Naive thymus-derived CD4-positive, alpha-beta T cell (primary cell): ENCODE data around the gene SGSM1. TPM values are rescaled to one million over a fixed set of nuclear protein-coding genes. Genes with fewer than 3 reads are reported as not detected.
A peak's percentile ranks its signal among the peaks of the same experiment; 100 is the strongest.

Experiments
- ATAC-seq: fragments of 150-1000 bp; cut with Tn5 transposase; 2 replicates; pipeline ENCODE4 v1.10.0; 2021; ENCODE audit warnings: mild to moderate bottlenecking, moderate library complexity
- CTCF ChIA-PET: fragments of 350-600 bp; sonication (Branson Sonifier 250); formaldehyde crosslinking; loops from one replicate; lab custom pipeline; 2021; ENCODE audit warnings: antibody characterized with exemption; lab: Charles Lee
- POLR2A ChIA-PET: fragments of 350-600 bp; sonication (Branson Sonifier 250); formaldehyde crosslinking; loops from one replicate; lab custom pipeline; 2021; ENCODE audit warnings: antibody characterized with exemption, inconsistent platforms; lab: Charles Lee
- DNase-seq, 9 donors: peaks; one replicate each; pipeline versions ENCODE4 v3.0.0 to v3.0.0-alpha.2; 2020 to 2022; ENCODE audit warnings: mixed read lengths in 1 of 9
- H3K27ac ChIP-seq: one replicate; pipeline ENCODE4 v1.7.0; 2013; ENCODE audit warnings: mild to moderate bottlenecking, low read depth, low read length, moderate library complexity
- H3K27me3 ChIP-seq, 2 donors: one replicate each; pipeline ENCODE4 v1.7.0; 2013; ENCODE audit warnings: low read length in 2 of 2, mild to moderate bottlenecking in 2 of 2, moderate library complexity in 2 of 2; ENCODE audit not compliant: control insufficient read depth in 2 of 2, insufficient read depth in 2 of 2
- H3K36me3 ChIP-seq, 3 experiments: 1 replicate in 2 of 3; 2 replicates in 1 of 3; pipeline ENCODE4 v1.7.0; 2013; ENCODE audit warnings: low read length in 3 of 3, mild to moderate bottlenecking in 3 of 3, moderate library complexity in 1 of 3; ENCODE audit not compliant: insufficient read depth in 3 of 3, control insufficient read depth in 2 of 3
- H3K4me1 ChIP-seq, 2 donors: one replicate each; pipeline ENCODE4 v1.7.0; 2013; ENCODE audit warnings: low read length in 2 of 2, mild to moderate bottlenecking in 2 of 2, moderate library complexity in 1 of 2; ENCODE audit not compliant: control insufficient read depth in 2 of 2, insufficient read depth in 2 of 2
- H3K4me3 ChIP-seq: 2 replicates; pipeline ENCODE4 v1.7.0; 2013; ENCODE audit warnings: mild to moderate bottlenecking, low read length
- H3K9me3 ChIP-seq, 3 experiments: 1 replicate in 2 of 3; 2 replicates in 1 of 3; pipeline ENCODE4 v1.7.0; 2013; ENCODE audit warnings: low read length in 3 of 3; ENCODE audit not compliant: control insufficient read depth in 2 of 3
- H3K27ac Mint-ChIP-seq, 9 donors: one replicate each; pipeline ENCODE4 v1.8.0; 2020 to 2022; ENCODE audit warnings: mixed read lengths in 9 of 9, mild to moderate bottlenecking in 8 of 9, moderate library complexity in 5 of 9, inconsistent platforms in 2 of 9
- H3K27me3 Mint-ChIP-seq, 5 donors: one replicate each; pipeline ENCODE4 v1.8.0; 2021 to 2022; ENCODE audit warnings: mixed read lengths in 5 of 5, mild to moderate bottlenecking in 1 of 5
- H3K36me3 Mint-ChIP-seq, 5 donors: one replicate each; pipeline ENCODE4 v1.8.0; 2020 to 2022; ENCODE audit warnings: mixed read lengths in 5 of 5, mild to moderate bottlenecking in 3 of 5, inconsistent platforms in 1 of 5
- H3K4me1 Mint-ChIP-seq, 7 donors: one replicate each; pipeline ENCODE4 v1.8.0; 2020 to 2022; ENCODE audit warnings: mixed read lengths in 7 of 7, mild to moderate bottlenecking in 3 of 7, inconsistent platforms in 1 of 7
- H3K4me3 Mint-ChIP-seq, 10 donors: one replicate each; pipeline ENCODE4 v1.8.0; 2020 to 2022; ENCODE audit warnings: mild to moderate bottlenecking in 10 of 10, mixed read lengths in 10 of 10, moderate library complexity in 6 of 10, inconsistent platforms in 2 of 10
- H3K9me3 Mint-ChIP-seq, 11 donors: one replicate each; pipeline ENCODE4 v1.8.0; 2020 to 2022; ENCODE audit warnings: mixed read lengths in 11 of 11, mild to moderate bottlenecking in 4 of 11, inconsistent platforms in 1 of 11, moderate library complexity in 1 of 11
- intact Hi-C, 2 donors: fragments of 100-400 bp; cut with micrococcal nuclease; formaldehyde crosslinking; loops; one replicate each; pipeline ENCODE4 v1.15.1; 2023
- polyA plus RNA-seq, 2 donors: library from polyadenylated mRNA; unstranded; fragments of 300-500 nt; fragmentation: Illumina TruSeq; gene quantifications; one replicate each; pipeline ENCODE4 v1.2.3, GENCODE V29; 2021
- total RNA-seq, 6 experiments: library from RNA in 5 of 6; stranded (reverse) in 5 of 6; gene quantifications; 1 replicate in 5 of 6; 2 replicates in 1 of 6; pipeline ENCODE4 v1.2.3 and lab custom pipeline; 2021 to 2026

Gene SGSM1
- total and polyA plus RNA-seq, 7 experiments from 2014 or later = 0.29 to 3.3 (median 2.4) TPM

DNA sequence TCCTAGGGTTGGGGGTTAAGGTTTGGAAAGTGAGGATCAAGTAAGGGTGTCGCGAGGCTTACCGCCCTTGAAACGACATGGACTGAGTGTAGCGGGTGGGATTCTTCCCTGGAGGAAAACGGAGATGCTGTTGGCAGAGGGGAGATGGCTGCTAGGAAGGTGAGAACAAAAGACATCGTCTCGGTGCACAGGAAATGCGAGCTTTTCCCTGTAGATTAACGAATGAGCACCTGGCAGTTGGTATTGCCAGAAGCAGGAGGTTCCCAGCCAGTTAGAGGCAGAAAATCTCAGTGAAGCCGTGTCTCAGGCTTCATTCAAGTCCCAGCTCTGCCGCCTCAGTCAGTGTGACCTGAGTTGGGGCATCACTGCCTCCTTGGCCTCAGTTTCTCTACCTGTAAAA is 141.9 kb downstream of the SGSM1 start:
- H3K9me3 Mint-ChIP-seq = peaks cover 0 to 3% (median 0%) of the 10 kb centered on the region in 11 donors
- no peak overlapping the region for H3K4me3 Mint-ChIP-seq
- ChIA-PET POLR2A (no interaction called here), CTCF (no interaction called here)
- no peak overlapping the region for H3K4me3 ChIP-seq
- H3K27me3 ChIP-seq = peaks cover 2 to 3% of the 10 kb centered on the region in 2 donors
- peaks cover 0 to 5% (median 0%) of the 10 kb centered on the region in 5 donors for H3K36me3 Mint-ChIP-seq
- no peak for DNase-seq
- H3K4me1 ChIP-seq = peaks cover 5% of the 10 kb centered on the region in 2 donors
- peaks cover 4 to 26% (median 6%) of the 10 kb centered on the region in 7 donors for H3K4me1 Mint-ChIP-seq
- ATAC-seq = no peak
- H3K27ac Mint-ChIP-seq = peak overlapping the region in 2 of 9 donors; percentile 65 to 73
- no peak overlapping the region for H3K27ac ChIP-seq
- intact Hi-C loops = no loop called here
- peaks cover 47 to 59% (median 50%) of the 10 kb centered on the region in 5 donors for H3K27me3 Mint-ChIP-seq
- no peaks in the 10 kb centered on the region for H3K9me3 ChIP-seq
- H3K36me3 ChIP-seq = no peaks in the 10 kb centered on the region

DNA sequence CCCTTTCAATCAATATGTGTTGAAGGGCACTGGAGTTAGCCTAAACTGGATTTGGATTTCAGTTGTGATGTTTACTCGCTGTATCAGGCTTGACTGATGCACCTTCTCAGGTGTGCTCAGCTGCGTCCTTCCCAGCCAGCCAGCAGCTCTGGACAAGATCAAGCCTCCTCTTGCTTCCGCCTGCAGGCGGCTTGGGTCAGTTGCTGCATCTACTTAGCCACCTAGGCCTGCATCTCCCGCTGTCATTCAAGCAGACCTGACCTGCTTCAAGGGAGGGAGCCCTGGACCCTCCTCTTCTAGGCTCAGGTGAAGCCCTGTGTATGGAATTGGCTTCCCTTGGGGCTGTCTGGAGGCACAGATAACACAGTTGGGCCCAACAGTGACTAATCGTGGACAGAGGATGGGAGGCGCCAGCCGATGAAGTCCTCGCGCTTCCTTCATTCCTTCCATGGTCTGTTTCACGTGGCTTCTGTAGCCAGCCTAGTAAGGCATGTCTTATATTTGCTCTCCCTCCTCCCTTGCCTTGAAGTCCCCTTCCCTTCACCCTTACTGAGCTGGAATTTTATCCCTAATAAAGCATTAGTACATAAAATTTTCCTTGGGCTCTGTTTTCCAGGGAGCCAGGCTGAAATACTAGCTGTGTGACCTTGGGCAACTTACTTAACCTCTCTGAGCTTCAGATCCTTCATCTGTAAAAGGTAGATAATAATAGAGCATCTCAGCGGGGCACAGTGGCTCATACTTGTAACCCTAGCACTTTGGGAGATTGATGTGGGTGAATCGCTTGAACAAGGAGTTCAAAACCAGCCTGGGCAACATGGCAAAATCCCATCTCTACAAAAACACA is 142.6 kb downstream of the SGSM1 start:
- ChIA-PET CTCF (no interaction called here), POLR2A (no interaction called here)
- Histone ChIP-seq H3K9me3 (no peaks in the 10 kb centered on the region), H3K4me1 (peaks cover 8 to 9% of the 10 kb centered on the region in 2 donors), H3K27me3 (peaks cover 3% of the 10 kb centered on the region in 2 donors), H3K36me3 (no peaks in the 10 kb centered on the region), H3K27ac (no peak overlapping the region), H3K4me3 (no peak overlapping the region)
- Mint-ChIP-seq H3K36me3 (peaks cover 0 to 5% (median 0%) of the 10 kb centered on the region in 5 donors), H3K4me3 (no peak overlapping the region), H3K4me1 (peaks cover 4 to 29% (median 11%) of the 10 kb centered on the region in 7 donors), H3K9me3 (peaks cover 0 to 5% (median 0%) of the 10 kb centered on the region in 11 donors), H3K27me3 (peaks cover 51 to 63% (median 55%) of the 10 kb centered on the region in 5 donors), H3K27ac (no peak overlapping the region)
- intact Hi-C loops = no loop called here
- ATAC-seq (no peak), DNase-seq (no peak)

DNA sequence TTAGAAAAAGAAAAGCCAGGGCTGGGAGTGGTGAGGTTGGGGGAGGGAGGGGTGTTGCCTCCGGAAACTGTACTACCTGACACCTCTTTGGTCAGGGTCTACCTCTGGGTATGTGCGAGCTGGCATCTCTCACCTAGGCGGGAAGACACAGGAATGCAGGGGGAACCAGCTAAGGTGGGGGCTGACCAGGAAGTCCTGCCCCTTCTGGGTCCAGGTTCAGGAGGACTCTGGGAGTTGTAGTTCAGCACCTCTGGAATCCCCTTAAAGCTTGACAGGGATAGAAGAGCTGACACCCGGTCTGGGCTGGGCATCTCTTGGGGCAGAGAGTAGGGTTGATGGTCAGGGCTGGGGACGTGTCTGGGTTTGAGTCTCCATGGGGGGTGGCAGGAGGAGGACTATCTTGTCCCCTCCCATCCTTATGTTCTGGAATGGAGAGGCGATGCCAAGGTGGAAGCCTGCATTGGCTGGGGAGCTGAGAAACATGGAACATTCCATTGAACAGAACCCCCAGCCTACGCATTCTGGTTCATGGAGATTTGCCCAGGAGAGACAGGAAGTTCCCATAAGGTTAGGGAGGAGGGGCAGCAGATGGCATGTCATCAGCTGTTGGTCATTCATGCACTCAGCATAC is 144.4 kb downstream of the SGSM1 start:
- Histone ChIP-seq H3K9me3 (no peaks in the 10 kb centered on the region), H3K4me3 (no peak overlapping the region), H3K27ac (no peak overlapping the region), H3K27me3 (peaks cover 3% of the 10 kb centered on the region in 2 donors), H3K36me3 (no peaks in the 10 kb centered on the region), H3K4me1 (peaks cover 8 to 9% of the 10 kb centered on the region in 2 donors)
- Mint-ChIP-seq H3K4me3 (peak overlapping the region in 6 of 10 donors; percentile 10 to 54 (median 36)), H3K4me1 (peaks cover 4 to 38% (median 16%) of the 10 kb centered on the region in 7 donors), H3K36me3 (no peaks in the 10 kb centered on the region), H3K27me3 (peaks cover 54 to 65% (median 59%) of the 10 kb centered on the region in 5 donors), H3K27ac (peak overlapping the region in 1 of 9 donors; percentile 14), H3K9me3 (peaks cover 0 to 5% (median 0%) of the 10 kb centered on the region in 11 donors)
- intact Hi-C loops = loop anchor here in 1 of 2 donors (5.0 kb wide), 1 partner anchor 798 kb away; no protein-coding TSS in a partner anchor
- DNase-seq (no peak), ATAC-seq (no peak)
- ChIA-PET CTCF (interaction anchor here (1.2 to 1.5 kb wide), 2 partner anchors 104 to 107 kb away, joined by 3 read pairs; no protein-coding TSS in a partner anchor), POLR2A (no interaction called here)

DNA sequence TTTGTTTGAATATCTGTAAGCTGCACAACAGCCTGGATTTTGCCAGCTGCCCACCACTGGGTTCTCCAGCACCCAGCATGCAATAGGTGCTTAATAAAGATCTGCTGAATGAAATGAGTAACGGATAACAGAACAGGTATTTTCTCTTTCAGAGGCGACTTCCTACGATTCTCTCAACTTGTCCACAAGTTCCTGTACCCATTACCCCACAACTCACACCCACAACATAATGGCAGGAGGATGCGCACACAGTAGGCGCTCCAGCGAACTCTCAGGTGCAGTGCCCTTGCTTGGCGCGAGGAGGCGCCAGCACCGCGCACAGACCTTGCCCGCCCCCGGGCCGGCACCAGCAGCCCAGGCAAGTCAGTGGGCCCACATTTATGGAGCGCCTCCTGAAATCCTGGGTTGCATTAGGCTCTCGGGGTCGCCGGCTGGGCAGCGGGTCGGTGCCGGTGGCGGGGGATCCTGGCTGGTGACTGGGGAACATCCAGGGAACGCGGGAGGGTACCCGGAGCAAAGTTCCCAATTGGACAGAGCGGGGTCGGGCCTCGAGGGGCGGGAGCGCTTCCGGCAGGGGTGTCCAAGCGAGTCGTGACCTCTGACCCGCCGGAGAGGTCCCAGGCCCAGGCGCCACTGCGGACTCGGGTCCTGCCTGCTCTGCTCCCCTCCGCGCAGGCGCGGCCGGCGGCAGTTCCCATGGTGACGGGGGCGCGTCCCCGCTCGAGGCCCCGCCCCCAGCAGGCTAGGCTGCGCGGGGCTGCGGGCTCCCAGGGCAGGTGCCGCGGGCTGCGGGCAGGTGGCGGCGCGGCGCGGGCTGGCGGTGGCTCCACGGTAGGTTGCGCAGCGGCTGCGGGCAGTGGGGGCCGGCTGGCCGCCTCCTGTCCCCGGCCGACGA is 146.2 kb downstream of the SGSM1 start, which contains the start of gene KIAA1671:
Gene KIAA1671, plus strand, starts transcription at position 775 of the 895 bp plus-strand sequence. CDS start 75,284 bp downstream, outside the sequence.
- POLR2A ChIA-PET = no interaction called here
- Mint-ChIP-seq H3K27me3 (peaks cover 48 to 74% (median 55%) of the 10 kb centered on the region in 5 donors), H3K27ac (peak within 1 kb of the TSS in 5 of 9 donors; percentile 49 to 83 (median 65))

DNA sequence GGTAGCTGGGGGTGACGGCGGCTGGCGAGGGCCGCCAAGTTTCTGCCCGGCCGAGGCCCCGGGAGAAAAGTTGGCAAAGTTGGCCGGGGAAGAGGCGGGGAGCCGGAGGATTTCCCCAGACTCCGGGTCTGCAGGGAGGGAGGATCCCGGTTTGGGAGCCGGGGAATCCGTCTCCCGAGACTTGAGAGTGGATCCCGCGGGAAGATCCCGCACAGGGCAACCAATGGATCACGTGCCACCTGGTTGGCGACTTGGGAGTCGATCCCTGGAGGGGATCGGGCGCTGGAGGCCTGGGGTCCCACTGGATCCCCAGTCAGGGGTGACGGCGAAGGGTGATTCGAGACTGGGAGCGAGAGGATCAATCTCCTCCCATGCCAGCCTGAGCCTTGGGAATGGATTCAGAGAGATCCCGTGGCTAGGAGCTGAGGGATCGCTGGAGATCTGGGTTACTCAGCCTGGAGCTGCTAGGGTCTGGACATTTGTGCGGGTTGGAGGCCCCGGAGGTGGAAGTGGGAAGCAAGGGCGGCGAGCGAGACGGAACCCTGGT is 146.9 kb downstream of the SGSM1 start:
- Mint-ChIP-seq H3K9me3 (peaks cover 0 to 2% (median 0%) of the 10 kb centered on the region in 11 donors), H3K4me1 (peaks cover 4 to 32% (median 16%) of the 10 kb centered on the region in 7 donors), H3K27me3 (peaks cover 43 to 68% (median 48%) of the 10 kb centered on the region in 5 donors), H3K27ac (peak overlapping the region in 2 of 9 donors; percentile 39 to 83), H3K4me3 (peak overlapping the region; percentile 60 to 88 (median 76)), H3K36me3 (no peaks in the 10 kb centered on the region)
- ChIA-PET POLR2A (no interaction called here), CTCF (no interaction called here)
- peaks cover 8 to 9% of the 10 kb centered on the region in 2 donors for H3K4me1 ChIP-seq
- no peaks in the 10 kb centered on the region for H3K9me3 ChIP-seq
- no peaks in the 10 kb centered on the region for H3K36me3 ChIP-seq
- DNase-seq (no peak), ATAC-seq (no peak)
- intact Hi-C loops = loop anchor here (1.0 to 5.0 kb wide), 5 partner anchors 42 to 801 kb away; no protein-coding TSS in a partner anchor
- no peak overlapping the region for H3K27ac ChIP-seq
- H3K27me3 ChIP-seq = peaks cover 3% of the 10 kb centered on the region in 2 donors
- peak overlapping the region; percentile 86 for H3K4me3 ChIP-seq

More for the DNA sequence above, 146.2 kb downstream of the SGSM1 start, which contains the start of gene KIAA1671:
- H3K27ac ChIP-seq = no peak within 1 kb of the TSS
- no peaks in the 10 kb centered on the region for H3K36me3 ChIP-seq
- H3K4me1 Mint-ChIP-seq = peaks cover 4 to 32% (median 16%) of the 10 kb centered on the region in 7 donors
- CTCF ChIA-PET = interaction anchor here (0.7 to 1.0 kb wide), 2 partner anchors 96 to 103 kb away, joined by 3 to 5 read pairs; no protein-coding TSS in a partner anchor
- peaks cover 8 to 9% of the 10 kb centered on the region in 2 donors for H3K4me1 ChIP-seq
- peak within 1 kb of the TSS; percentile 64 to 88 (median 80) for H3K4me3 Mint-ChIP-seq
- H3K9me3 ChIP-seq = no peaks in the 10 kb centered on the region
- no peaks in the 10 kb centered on the region for H3K36me3 Mint-ChIP-seq
- peak within 1 kb of the TSS; percentile 86 for H3K4me3 ChIP-seq
- H3K9me3 Mint-ChIP-seq = peaks cover 0 to 5% (median 0%) of the 10 kb centered on the region in 11 donors
- intact Hi-C loops = loop anchor here (1.0 to 5.0 kb wide), 5 partner anchors 43 to 800 kb away; no protein-coding TSS in a partner anchor
- ATAC-seq = peak; percentile 96
- DNase-seq = peak; percentile 78 to 95 (median 88)
- peaks cover 3% of the 10 kb centered on the region in 2 donors for H3K27me3 ChIP-seq
